Karpas-422 (cell line): ENCODE results near the gene RFTN2. TPM values are rescaled to one million over a fixed set of nuclear protein-coding genes. Genes with fewer than 3 reads are reported as not detected.

Experiments
- DNase-seq: peaks from one replicate; pipeline ENCODE4 v3.0.0-alpha.2; 2015
- H2AFZ ChIP-seq: fragments of 200-600 bp; sonication (generic); 2 replicates; pipeline ENCODE4 v1.6.1; 2014; ENCODE audit warnings: antibody characterized with exemption, low read length, mixed read lengths
- H3K27ac ChIP-seq: fragments of 200-600 bp; sonication (generic); 2 replicates; pipeline ENCODE4 v1.5.1; 2014; ENCODE audit warnings: mild to moderate bottlenecking, low read length, moderate library complexity
- H3K27me3 ChIP-seq: fragments of 200-600 bp; sonication (generic); 2 replicates; pipeline ENCODE4 v1.6.1; 2014; ENCODE audit warnings: low read length, mixed read lengths
- H3K36me3 ChIP-seq: fragments of 200-600 bp; sonication (generic); 2 replicates; pipeline ENCODE4 v1.6.1; 2014; ENCODE audit warnings: low read length, mixed read lengths; ENCODE audit not compliant: insufficient read depth
- H3K4me1 ChIP-seq: fragments of 200-600 bp; sonication (generic); 2 replicates; pipeline ENCODE4 v1.6.1; 2014; ENCODE audit warnings: mild to moderate bottlenecking, low read length, mixed read lengths
- H3K4me2 ChIP-seq: fragments of 200-600 bp; sonication (generic); 2 replicates; pipeline ENCODE4 v1.6.1; 2014; ENCODE audit warnings: low read length, low read depth, mild to moderate bottlenecking; ENCODE audit not compliant: poor library complexity, severe bottlenecking
- H3K4me3 ChIP-seq: fragments of 200-600 bp; sonication (generic); 2 replicates; pipeline ENCODE4 v1.5.1; 2014; ENCODE audit warnings: mild to moderate bottlenecking, antibody characterized with exemption, low read length, mixed read lengths
- H3K79me2 ChIP-seq: fragments of 200-600 bp; sonication (generic); 2 replicates; pipeline ENCODE4 v1.6.1; 2014; ENCODE audit warnings: mild to moderate bottlenecking, low read length, mixed read lengths
- H3K9ac ChIP-seq: fragments of 200-600 bp; sonication (generic); 2 replicates; pipeline ENCODE4 v1.6.0; 2014; ENCODE audit warnings: low read length
- H3K9me2 ChIP-seq: fragments of 200-600 bp; sonication (generic), shearing (Covaris generic); replicated peaks from 2 replicates; pipeline ENCODE4 v1.6.0; 2014; ENCODE audit warnings: mild to moderate bottlenecking, low read length, moderate library complexity; ENCODE audit not compliant: insufficient read depth
- H3K9me3 ChIP-seq: fragments of 300-700, 200-600 bp; sonication (generic); 2 replicates; pipeline ENCODE4 v1.6.1; 2014; ENCODE audit warnings: low read length, mixed read lengths
- H4K20me1 ChIP-seq: fragments of 200-600 bp; sonication (generic); 2 replicates; pipeline ENCODE4 v1.6.1; 2014; ENCODE audit warnings: mild to moderate bottlenecking, antibody characterized with exemption, low read length, low read depth; ENCODE audit not compliant: insufficient read depth
- total RNA-seq: library from RNA; depleted of rRNA; stranded (reverse); fragments of >200 nt; shearing (Covaris generic); gene quantifications from 2 replicates; pipeline ENCODE4 v1.2.3, GENCODE V29; 2014; ENCODE audit warnings: low replicate concordance

The RFTN2 gene
- total RNA-seq, 1 experiment from 2014 or later = not detected

DNA sequence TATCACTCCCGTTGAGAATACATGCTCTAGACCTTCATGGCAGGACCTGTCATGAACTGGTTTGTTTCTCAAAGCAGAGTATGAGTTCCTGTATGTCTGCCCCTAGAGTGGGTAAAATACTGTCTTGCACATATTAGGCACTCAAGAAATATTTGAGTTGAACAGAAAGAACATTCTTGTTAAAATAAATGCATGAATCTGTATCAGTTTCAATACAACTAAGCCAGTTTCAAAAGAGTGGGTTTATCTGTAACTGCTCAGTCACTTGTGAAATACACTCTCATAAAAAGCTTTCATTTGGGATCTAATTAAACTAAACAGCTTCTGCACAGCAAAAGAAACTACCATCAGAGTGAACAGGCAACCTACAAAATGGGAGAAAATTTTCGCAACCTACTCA is 69.2 kb downstream of the RFTN2 start:
- H3K9ac ChIP-seq = no peak overlapping the region
- H3K27me3 ChIP-seq = no peaks in the 10 kb centered on the region
- no peaks in the 10 kb centered on the region for H3K79me2 ChIP-seq
- no peak overlapping the region for H2AFZ ChIP-seq
- no peak overlapping the region for H3K4me2 ChIP-seq
- no peak overlapping the region for H3K4me3 ChIP-seq
- no peaks in the 10 kb centered on the region for H4K20me1 ChIP-seq
- DNase-seq = no peak
- H3K9me3 ChIP-seq = no peaks in the 10 kb centered on the region
- no peak overlapping the region for H3K27ac ChIP-seq
- H3K36me3 ChIP-seq = no peaks in the 10 kb centered on the region
- H3K9me2 ChIP-seq = no peaks in the 10 kb centered on the region
- H3K4me1 ChIP-seq = no peaks in the 10 kb centered on the region

DNA sequence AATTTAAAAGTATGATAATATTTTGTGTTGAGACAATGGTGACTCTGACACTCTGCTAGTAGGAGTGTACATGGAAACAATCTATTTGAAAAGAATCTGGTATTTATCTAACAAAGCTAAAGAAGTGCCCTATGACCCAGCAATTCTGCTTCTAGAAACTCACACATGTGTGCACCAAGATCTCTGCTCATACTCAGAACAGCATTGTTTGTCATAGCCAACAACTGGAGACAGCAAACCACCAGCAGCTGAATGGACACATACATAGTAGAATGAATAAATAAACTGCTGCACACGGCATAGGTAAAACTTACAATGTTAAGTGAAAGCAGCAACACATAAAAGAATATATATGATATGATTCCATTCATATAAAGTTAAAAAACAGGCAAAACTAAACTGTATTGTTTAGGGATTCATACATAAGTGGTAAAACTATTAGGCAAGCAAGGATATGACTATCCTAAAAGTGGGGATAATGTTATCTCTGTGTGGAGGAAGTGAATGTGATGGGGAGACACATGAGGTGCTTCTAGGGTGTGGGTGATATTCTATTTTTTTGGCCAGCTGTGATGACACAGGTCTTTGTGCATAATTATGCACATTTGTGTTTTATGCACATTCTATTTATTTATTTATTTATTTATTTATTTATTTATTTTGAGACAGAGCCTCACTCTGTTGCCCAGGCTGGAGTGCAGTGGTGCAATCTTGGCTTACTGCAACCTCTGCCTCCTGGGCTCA is 71.1 kb downstream of the RFTN2 start:
- Histone ChIP-seq H3K9me3 (no peaks in the 10 kb centered on the region), H3K79me2 (no peaks in the 10 kb centered on the region), H2AFZ (no peak overlapping the region), H3K4me3 (no peak overlapping the region), H3K4me2 (no peak overlapping the region), H3K9ac (no peak overlapping the region), H3K36me3 (no peaks in the 10 kb centered on the region), H4K20me1 (no peaks in the 10 kb centered on the region), H3K4me1 (0 out of 2 replicates have a peak, but pooled peaks cover 2% of the 10 kb centered on the region), H3K9me2 (no peaks in the 10 kb centered on the region), H3K27me3 (no peaks in the 10 kb centered on the region), H3K27ac (no peak overlapping the region)
- no peak for DNase-seq

DNA sequence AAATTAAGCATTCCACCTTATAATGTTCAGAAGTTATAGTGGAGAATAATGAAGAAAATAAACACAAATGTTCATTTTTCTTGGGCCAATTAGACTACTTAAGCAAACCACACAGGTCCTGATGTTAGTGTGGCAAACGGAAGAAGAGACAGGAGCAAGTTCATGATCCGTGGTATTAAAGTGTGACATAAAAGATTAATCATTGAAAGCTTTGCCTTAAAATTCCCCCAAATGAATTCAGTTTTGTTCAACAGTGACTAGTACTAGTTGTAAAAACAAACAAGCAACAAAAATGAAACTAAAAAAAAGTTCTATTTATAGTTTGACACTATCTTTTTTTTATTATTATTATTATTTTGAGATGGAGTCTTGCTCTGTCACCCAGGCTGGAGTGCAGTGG is 73.7 kb downstream of the RFTN2 start:
- Histone ChIP-seq H3K4me2 (no peak overlapping the region), H3K9me2 (no peaks in the 10 kb centered on the region), H3K27me3 (no peaks in the 10 kb centered on the region), H3K36me3 (no peaks in the 10 kb centered on the region), H4K20me1 (no peaks in the 10 kb centered on the region), H3K9me3 (no peaks in the 10 kb centered on the region), H3K9ac (no peak overlapping the region), H3K79me2 (no peaks in the 10 kb centered on the region), H2AFZ (no peak overlapping the region), H3K4me1 (0 out of 2 replicates have a peak, but pooled peaks cover 2% of the 10 kb centered on the region), H3K4me3 (no peak overlapping the region), H3K27ac (no peak overlapping the region)
- DNase-seq = peak; percentile 21

DNA sequence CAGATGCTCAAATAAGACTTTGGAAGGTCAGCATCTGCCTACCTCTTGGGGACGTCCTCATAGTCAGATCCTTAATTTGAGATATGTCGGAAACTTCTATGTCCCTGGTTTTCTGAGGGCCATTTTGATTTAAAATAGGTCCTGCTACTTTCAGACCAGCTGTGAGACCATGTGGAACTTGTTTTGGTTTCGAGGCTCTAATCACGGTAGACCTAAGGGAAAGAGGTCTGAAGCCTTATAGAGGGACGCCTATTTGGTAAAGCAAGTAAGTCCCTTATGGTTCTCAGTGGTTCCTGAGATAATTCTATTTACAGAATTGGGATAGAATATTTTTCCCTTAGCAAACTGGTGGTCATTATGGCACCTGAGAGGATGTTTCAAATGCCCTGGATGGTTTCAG is 75.1 kb downstream of the RFTN2 start:
- DNase-seq = peak; percentile 40
- H3K4me2 ChIP-seq = no peak overlapping the region
- no peak overlapping the region for H3K27ac ChIP-seq

DNA sequence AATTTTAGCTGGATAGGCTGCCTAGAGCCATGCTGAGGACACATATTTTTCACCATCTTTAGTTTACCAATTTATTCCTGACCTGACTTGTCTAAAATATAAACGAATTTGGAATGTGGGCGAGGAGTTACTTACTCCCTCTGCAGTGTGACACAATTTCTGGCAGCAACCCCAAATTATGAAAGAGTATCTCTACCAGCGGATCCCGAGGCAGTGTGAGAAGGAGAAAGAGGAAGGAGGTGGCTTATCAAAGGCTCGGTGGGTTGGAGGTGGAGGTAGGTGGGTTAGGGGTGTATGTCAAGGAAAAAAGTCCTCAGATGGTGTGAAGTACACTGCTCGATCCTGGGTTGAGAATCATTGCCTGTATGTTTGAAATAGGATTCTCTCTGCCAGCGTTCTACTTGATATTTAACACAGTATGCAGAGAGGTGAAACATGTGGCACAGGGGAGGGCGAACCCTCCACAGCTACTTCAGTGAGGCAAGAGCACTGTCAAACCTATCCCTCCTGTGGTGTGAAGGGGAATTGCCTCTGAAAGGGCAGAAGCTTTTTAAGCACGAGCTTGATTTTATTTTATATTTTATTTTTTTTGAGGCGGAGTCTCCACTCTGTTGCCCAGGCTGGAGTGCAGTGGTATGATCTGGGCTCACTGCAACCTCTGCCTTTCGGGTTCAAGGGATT is 76.0 kb downstream of the RFTN2 start:
- Histone ChIP-seq H3K9me3 (no peaks in the 10 kb centered on the region), H2AFZ (no peak overlapping the region), H3K27me3 (no peaks in the 10 kb centered on the region), H3K4me1 (0 out of 2 replicates have a peak, but pooled peaks cover 2% of the 10 kb centered on the region), H3K79me2 (no peaks in the 10 kb centered on the region), H3K4me3 (no peak overlapping the region), H3K27ac (no peak overlapping the region), H4K20me1 (no peaks in the 10 kb centered on the region), H3K9me2 (no peaks in the 10 kb centered on the region), H3K9ac (no peak overlapping the region), H3K4me2 (no peak overlapping the region), H3K36me3 (no peaks in the 10 kb centered on the region)
- DNase-seq = peak; percentile 83

More for the DNA sequence above, 75.1 kb downstream of the RFTN2 start:
- H3K9me2 ChIP-seq = no peaks in the 10 kb centered on the region
- H4K20me1 ChIP-seq = no peaks in the 10 kb centered on the region
- no peaks in the 10 kb centered on the region for H3K27me3 ChIP-seq
- 0 out of 2 replicates have a peak, but pooled peaks cover 2% of the 10 kb centered on the region for H3K4me1 ChIP-seq
- H2AFZ ChIP-seq = no peak overlapping the region
- no peaks in the 10 kb centered on the region for H3K36me3 ChIP-seq
- no peaks in the 10 kb centered on the region for H3K79me2 ChIP-seq
- H3K9me3 ChIP-seq = no peaks in the 10 kb centered on the region
- no peak overlapping the region for H3K9ac ChIP-seq
- no peak overlapping the region for H3K4me3 ChIP-seq

DNA sequence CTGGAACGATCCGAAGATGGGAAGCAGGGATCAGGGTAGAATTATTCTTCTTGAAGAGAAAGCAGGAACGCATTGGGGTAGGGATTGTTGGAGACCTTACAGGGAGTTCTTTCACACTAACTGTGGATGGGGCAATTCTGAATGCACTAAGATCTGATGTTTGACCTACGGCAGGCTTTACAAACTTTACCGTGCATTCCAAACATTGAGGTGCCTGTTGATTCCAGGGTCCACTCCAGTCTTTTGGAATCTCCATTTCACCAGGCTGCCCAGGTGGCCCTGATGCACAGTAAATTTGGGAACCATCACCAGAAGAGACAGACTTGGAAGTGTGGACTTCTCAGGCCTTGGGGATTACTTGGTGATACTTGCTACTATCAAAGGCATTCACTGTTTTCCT is 76.9 kb downstream of the RFTN2 start:
- Histone ChIP-seq H3K9me3 (no peaks in the 10 kb centered on the region), H3K4me2 (no peak overlapping the region), H3K27me3 (no peaks in the 10 kb centered on the region), H3K27ac (no peak overlapping the region), H3K36me3 (no peaks in the 10 kb centered on the region), H3K9me2 (no peaks in the 10 kb centered on the region), H3K4me3 (no peak overlapping the region), H4K20me1 (no peaks in the 10 kb centered on the region), H3K4me1 (0 out of 2 replicates have a peak, but pooled peaks cover 2% of the 10 kb centered on the region), H3K79me2 (no peaks in the 10 kb centered on the region), H2AFZ (no peak overlapping the region), H3K9ac (no peak overlapping the region)
- DNase-seq = peak; percentile 32

DNA sequence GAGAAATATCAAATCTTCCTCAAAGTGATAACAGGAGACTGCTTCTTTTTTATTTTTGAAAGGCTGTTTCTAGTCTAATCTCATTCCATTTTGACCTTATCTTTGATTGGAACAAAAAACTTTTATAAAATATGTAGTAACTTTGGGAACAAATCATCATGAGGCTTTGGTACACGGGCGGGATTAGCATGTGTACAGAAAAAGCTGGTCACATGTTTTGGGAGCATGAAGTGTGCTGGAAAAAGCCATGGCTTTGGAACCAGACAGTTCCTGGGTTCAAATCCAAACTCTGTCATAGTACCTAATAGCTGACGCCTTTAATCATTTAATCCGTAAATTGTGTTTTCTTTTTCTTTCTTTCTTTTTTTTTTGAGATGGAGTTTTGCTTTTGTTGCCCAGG is 78.2 kb downstream of the RFTN2 start:
- Histone ChIP-seq H2AFZ (no peak overlapping the region), H3K9me3 (no peaks in the 10 kb centered on the region), H3K27ac (no peak overlapping the region), H3K4me2 (no peak overlapping the region), H3K27me3 (no peaks in the 10 kb centered on the region), H3K79me2 (no peaks in the 10 kb centered on the region), H4K20me1 (no peaks in the 10 kb centered on the region), H3K4me1 (0 out of 2 replicates have a peak, but pooled peaks cover 2% of the 10 kb centered on the region), H3K36me3 (no peaks in the 10 kb centered on the region), H3K9me2 (no peaks in the 10 kb centered on the region), H3K9ac (no peak overlapping the region), H3K4me3 (no peak overlapping the region)
- DNase-seq = no peak

DNA sequence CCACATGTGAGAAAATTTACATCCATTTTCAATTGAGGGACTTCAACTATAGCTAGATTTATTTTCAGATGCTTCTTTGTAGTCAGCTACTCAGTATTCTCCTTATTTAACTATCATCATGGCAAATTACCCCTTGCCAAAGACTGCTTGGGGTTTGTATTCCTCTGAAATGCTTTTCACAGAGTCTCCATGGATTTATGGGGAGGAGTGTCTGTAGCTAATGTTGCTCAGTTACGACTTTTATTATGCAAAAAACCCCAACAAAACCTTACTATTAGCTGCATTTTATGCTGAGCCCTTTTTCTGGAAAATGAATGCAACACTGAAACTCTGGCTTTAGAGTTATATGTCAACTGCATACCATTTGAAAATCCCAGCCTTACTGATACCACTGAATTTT is 78.6 kb downstream of the RFTN2 start:
- Histone ChIP-seq H3K79me2 (no peaks in the 10 kb centered on the region), H3K9ac (no peak overlapping the region), H3K27ac (no peak overlapping the region), H3K9me3 (no peaks in the 10 kb centered on the region), H4K20me1 (no peaks in the 10 kb centered on the region), H3K4me3 (no peak overlapping the region), H2AFZ (no peak overlapping the region), H3K9me2 (no peaks in the 10 kb centered on the region), H3K4me1 (0 out of 2 replicates have a peak, but pooled peaks cover 2% of the 10 kb centered on the region), H3K36me3 (no peaks in the 10 kb centered on the region), H3K27me3 (no peaks in the 10 kb centered on the region), H3K4me2 (no peak overlapping the region)
- DNase-seq = no peak
